HG03575 (cell line): ENCODE results near the gene SEMG2.

Experiments used
- ATAC-seq: cut with Tn5 transposase; IDR thresholded peaks from one replicate; pipeline ENCODE4 v1.9.1; 2021; ENCODE audit not compliant: unreplicated experiment, insufficient number of reproducible peaks, low FRiP score; ENCODE audit errors: extremely low read depth

SEMG2 gene

GRCh38 chr20:45221076-45221475 lies at the start of gene SEMG2:
TSS of gene SEMG2 (plus strand) at chr20:45221373. CDS start at chr20:45221390, 17 bp downstream.
- ATAC-seq: no peak

GRCh38 chr20:45173522-45173921 lies 47.7 kb upstream of the SEMG2 start:
- no peak for ATAC-seq

- no peak for ATAC-seq
Measured at GRCh38 chr20:45174434-45175364, 46.5 kb upstream of the SEMG2 start, which contains the start of gene PI3. TSS of gene PI3 (plus strand) at chr20:45174902. CDS start at chr20:45174923, 21 bp downstream.

DNA sequence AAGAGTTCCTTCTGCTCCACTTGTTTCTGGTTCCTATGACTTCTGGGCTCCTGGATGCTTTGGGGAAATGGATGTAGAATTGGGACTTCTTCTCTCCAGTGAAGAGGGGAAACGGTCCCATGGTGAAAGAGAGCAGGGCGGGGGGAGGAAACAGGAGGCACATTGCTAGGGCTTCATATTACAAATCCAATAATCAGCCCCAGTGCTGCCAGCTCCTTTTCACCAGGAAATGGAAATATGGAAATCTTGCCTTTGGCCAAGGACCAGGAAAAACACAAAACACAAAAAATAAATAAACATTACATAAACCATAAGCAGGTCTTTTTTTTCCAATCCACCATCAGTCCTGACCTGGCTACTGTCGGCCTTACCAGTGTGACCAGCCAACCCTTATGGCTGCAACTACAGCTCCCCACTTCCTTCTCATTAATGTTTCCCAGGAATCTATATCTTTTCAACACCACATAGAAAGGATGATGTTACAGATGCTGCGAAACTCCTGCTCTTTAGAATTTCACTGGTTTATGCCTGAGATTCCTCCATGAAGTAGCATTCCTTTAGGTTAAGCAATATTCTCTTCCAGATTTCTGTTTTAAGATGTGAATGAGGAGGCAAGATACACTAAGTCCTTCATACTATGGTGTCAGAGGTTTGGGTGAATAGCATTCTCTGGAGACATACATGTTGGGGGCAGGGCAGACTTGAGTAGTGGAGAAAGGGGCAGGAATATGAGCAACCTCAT lies 44.5 kb upstream of the SEMG2 start:
- ATAC-seq: no peak

DNA sequence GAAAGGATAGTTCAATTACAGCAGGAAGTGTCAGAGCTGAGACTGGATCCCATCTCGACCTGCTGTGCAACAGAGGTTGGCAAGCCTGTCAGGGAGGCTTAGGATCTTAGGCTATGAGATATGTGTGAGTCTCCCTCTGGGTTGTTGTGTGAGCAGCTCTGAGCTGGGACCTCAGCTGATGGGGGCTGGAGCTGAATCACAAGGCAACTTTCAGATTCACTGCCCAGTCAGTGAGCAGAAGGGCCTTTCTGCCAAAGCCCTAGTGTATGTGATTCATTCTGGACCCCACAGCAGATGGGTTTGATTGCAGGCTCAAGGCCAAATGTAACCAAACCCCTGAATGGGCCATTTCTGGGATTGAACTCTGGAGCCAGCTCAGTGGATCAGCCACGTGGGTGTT lies 42.0 kb upstream of the SEMG2 start:
- ATAC-seq: no peak

DNA sequence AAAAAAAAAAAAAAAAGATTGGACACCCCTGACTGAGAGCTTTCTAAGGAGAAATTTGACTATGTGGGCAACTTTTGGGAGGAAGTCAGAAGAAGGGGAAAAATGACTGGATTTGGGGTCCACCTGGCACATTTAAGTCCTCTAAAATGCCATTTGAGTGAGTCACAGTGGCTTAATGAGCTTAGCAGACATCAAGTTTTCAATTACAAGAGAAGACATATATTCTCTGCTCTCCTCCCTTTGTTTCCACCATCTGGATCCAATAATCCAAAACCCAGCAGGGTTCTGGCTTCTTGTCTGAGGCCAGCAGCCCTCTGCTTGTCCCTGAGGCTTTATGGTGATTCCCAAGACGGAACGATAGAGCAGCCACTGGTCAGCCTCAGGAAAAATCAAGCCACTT lies 39.5 kb upstream of the SEMG2 start:
- ATAC-seq: no peak

DNA sequence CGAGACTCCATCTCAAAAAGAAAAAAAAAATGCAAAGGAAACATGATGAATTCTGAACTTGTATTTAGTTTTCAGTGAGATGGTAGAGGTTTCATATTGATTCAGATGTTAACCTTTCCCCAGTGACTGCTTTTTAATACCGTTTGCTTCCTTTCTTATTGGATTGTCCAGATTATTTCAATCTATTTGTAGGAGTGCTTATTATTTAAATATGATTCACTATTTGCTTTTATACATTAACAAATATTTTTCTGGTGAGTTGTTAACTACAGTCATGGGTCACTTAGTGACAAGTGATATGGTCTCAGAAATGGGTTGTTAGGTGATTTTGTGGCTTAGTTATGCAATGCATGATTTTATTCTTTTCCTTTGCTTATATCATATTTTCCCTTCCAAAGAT lies 38.1 kb upstream of the SEMG2 start:
- no peak for ATAC-seq

- ATAC-seq: no peak
Measured at GRCh38 chr20:45187693-45188092, 33.5 kb upstream of the SEMG2 start.

DNA sequence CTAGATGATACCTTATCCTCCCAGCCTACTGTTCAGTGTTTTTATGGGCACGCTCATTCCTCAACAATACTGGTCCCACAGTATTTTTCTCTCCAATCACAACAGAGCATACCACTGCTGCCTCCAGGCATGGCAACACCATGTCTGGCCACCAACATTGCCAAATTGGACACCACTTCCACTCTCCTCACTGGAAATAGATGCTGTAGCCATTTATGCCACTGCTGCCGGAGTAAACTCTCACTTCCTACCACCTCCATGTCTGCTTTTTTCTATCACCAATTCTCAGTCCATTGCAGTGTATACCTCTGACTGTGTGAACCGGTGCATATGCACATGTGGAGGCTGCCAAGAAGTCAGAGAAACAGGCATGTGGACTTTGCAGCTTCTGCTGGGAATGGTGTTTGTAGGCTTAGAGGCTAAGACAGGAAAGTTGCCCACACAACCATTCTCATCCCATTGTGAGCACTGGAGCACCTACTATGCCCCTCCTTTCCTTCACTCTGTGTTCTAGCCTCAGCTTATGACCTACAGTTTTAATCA lies 32.0 kb upstream of the SEMG2 start:
- ATAC-seq: no peak

GRCh38 chr20:45189861-45190260 lies 31.3 kb upstream of the SEMG2 start:
- no peak for ATAC-seq

DNA sequence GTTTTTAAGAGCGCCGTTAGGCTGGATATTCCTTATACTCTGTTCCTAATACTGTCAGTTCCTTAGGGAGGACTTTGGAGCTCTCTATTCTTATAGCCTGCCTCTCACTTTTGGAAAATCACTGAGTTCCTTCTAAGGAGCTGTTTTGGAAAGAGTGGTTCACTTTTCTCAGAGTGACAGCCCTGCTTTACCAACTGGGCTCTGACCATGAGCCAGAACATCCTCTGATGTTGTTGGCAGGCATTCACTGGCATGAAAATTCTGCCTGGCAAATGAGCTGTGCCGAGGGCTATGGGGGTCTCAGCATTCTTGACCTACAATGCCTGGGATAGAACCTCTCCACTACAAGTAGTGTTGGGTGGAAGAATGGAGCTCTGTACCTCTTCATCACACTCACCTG lies 29.2 kb upstream of the SEMG2 start:
- ATAC-seq: no peak

DNA sequence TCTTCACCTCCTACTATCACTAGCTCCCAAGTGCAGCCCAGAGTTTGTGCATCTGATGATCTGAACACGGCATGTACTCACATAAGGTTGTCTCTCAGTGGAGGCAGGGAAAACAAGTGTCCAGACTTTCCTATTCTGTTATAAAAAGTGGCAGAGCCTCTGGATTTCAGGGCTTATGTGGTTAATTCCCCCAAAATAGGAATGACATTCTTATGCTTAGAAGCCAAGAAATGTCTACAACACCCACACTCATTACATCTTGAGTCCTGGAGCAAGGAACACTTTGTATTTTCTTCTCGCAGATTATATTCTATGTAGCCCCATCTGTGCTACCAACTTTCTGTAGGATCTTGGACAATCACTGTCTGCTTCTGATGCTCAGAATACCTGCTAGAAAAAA lies 27.8 kb upstream of the SEMG2 start:
- no peak for ATAC-seq

DNA sequence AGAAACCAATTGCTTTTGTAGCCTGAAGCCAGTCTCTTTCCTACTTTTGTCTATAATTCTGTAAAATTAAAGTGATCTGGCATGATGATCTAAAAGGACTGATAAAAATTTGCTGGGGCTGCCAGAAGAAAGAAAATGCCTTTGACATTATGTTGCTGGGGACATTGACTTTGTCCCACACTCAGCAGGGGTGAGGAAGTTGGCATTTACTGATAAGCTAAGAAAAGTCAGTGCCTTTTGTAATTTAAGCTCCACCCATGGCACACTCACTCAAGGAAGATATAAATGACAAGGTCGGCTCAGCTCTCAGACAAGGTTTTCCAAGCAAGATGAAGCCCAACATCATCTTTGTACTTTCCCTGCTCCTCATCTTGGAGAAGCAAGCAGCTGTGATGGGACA lies 14.4 kb upstream of the SEMG2 start, which contains the start of gene SEMG1:
TSS of gene SEMG1 (plus strand) at position 309 of the 400 bp plus-strand sequence. CDS start at position 330, 21 bp downstream.
- no peak for ATAC-seq

- ATAC-seq: no peak
Measured at GRCh38 chr20:45209924-45210323, 11.2 kb upstream of the SEMG2 start.

DNA sequence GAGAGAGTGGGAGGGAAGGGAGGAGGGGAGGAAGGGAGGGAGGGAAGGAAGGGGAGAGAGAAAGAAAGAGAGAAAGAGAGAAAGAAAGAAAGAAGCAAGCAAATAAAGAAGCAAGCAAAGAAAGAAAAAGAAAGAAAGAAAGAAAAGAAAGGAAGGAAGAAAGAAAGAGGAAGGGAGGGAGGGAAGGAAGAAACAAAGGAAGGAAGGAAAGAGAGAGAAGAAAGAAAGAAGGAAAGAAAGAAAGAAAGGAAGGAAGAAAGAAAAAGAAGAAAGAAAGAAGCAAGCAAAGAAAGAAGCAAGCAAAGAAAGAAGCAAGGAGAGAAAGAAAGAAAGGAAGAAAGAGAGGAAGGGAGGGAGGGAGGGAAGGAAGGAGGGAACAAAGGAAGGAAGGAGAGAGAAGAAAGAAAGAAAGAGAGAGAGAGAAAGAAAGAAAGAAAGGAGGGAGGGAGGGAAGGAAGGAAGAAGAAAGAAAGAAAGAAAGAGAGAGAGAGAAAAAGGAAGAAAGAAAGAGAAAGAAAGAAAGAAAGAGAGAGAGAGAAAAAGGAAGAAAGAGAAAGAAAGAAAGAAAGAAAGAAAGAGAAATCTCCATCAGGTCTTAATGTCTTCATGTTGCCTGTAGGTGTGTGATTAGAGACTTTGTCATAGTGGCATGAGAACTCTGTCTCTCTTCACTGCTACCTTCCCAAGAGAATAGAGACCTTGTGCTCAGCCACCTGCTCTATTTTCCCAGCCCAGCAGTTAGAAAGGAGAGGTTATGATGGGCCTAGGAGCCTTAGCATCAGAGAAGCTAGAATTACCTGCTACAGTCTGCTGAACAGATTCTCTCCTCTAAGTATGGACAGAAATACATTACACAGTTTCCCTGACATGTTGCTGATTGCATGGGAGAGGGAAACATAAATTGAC lies 9.4 kb upstream of the SEMG2 start:
- ATAC-seq: no peak

- ATAC-seq: no peak
Measured at GRCh38 chr20:45212836-45213235, 8.3 kb upstream of the SEMG2 start.

- ATAC-seq: no peak
Measured at GRCh38 chr20:45218124-45218523, 3.0 kb upstream of the SEMG2 start.

DNA sequence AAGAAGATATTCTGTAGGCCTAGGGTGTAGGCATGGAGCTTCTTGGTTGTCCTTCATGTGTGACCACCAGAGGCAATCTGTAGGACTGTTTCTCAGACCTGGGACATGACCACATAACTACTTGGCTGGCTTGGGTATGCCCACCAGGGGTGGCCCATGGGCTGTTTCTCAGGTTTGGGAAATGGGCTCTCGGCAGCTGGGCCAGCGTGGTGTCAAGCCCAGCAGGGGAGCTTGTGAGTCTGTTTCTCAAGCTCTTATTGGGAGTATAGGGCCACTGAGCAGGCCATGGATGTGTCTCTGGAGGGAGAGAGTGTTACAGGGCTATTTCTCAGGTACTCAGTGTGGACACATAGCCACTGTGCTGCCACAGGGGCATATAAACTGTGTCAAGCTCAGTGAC lies 2.5 kb upstream of the SEMG2 start:
- no peak for ATAC-seq

GRCh38 chr20:45223136-45223535 lies 2.0 kb downstream of the SEMG2 start:
- ATAC-seq: no peak
